ENCODE measurements around the gene RHOT2.

GRCh38 chr16:640614-641013 lies 27.3 kb upstream of the RHOT2 start:
- TF ChIP-seq CTCF (IDR thresholded peaks at IDR 0.05) = no peak
- no peak for TF ChIP-seq POLR2A (IDR thresholded peaks at IDR 0.05)
- no peak for TF ChIP-seq EP300 (IDR thresholded peaks at IDR 0.05)
